ENCODE results near the gene SMOC2. TPM values are rescaled to one million over a fixed set of nuclear protein-coding genes. Genes with fewer than 3 reads are reported as not detected.

Gene SMOC2
- total and polyA plus RNA-seq, 2 donors (not counting 1 experiment from before 2014, with no cell fraction given): 0.37 TPM; not detected in 1

DNA sequence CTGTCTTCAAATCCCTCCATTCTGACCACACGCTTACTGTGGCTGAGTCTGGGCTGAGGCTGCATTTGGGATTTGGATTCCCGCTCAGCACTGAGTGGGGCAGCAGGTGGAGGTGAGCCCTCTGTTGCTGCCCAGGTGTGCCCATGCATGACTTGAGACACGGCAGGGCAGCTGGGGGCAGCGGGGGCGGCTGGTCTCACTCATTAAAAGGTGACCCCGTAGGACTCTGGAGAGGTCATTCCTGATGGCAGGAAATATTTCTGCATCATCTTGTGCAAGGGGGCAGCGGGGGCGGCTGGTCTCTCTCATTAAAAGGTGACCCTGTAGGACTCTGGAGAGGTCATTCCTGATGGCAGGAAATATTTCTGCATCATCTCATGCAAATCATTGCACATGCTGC lies 49.8 kb downstream of the SMOC2 start:
- ATAC-seq (ENCODE audit: low read depth) (no peak), DNase-seq (no peak)
- WGBS (ENCODE audit: insufficient coverage): 97% methylated on average over 7 of the region's 8 CpGs
- no peaks in the 10 kb centered on the region for H3K79me2 ChIP-seq (ENCODE audit: control insufficient read depth, insufficient read depth, low read length)
- intact Hi-C loops (cut with micrococcal nuclease): no loop called here
- POLR2A ChIA-PET: no interaction called here
- H3K27ac Mint-ChIP-seq: no peak overlapping the region
- no peaks in the 10 kb centered on the region for H3K27me3 ChIP-seq (replicated peaks in 1 of 4; ENCODE audit: control extremely low read depth in 1 of 4, control insufficient read depth in 3 of 4, insufficient read depth in 4 of 4, low read length in 3 of 4)
- CTCF ChIA-PET: no interaction called here
- H3K4me1 Mint-ChIP-seq: no peaks in the 10 kb centered on the region
- H3K9ac ChIP-seq (ENCODE audit: low read length): no peak overlapping the region
- H2AFZ ChIP-seq (ENCODE audit: insufficient read depth, low read depth, low read length, poor library complexity, severe bottlenecking): no peak overlapping the region
- no peak overlapping the region for H3K4me3 Mint-ChIP-seq
- H3K9me3 ChIP-seq (ENCODE audit: control extremely low read depth in 1 of 3, control insufficient read depth in 2 of 3, insufficient read depth in 1 of 3, low read length in 2 of 3): peaks cover 0 to 9% (median 0%) of the 10 kb centered on the region in 3 donors
- H3K27me3 Mint-ChIP-seq: no peaks in the 10 kb centered on the region
- no peak overlapping the region for H3K4me2 ChIP-seq (replicated peaks; ENCODE audit: low read depth, low read length, poor library complexity, severe bottlenecking)
- no peak overlapping the region for H3K27ac ChIP-seq (ENCODE audit: low read length in 2 of 2)
- no peaks in the 10 kb centered on the region for H3K9me3 Mint-ChIP-seq (ENCODE audit: insufficient read depth)
- no peaks in the 10 kb centered on the region for H3K36me3 ChIP-seq (replicated peaks in 1 of 2; ENCODE audit: control extremely low read depth in 1 of 2, control insufficient read depth in 1 of 2, extremely low read depth in 1 of 2, insufficient read depth in 2 of 2, low read length in 1 of 2)
- H3K4me3 ChIP-seq (ENCODE audit: control extremely low read depth in 1 of 5, extremely low read depth in 1 of 5, insufficient read depth in 1 of 5, low read depth in 2 of 5, low read length in 4 of 5): no peak overlapping the region
- TF ChIP-seq EZH2 (IDR thresholded peaks at IDR 0.05; ENCODE audit: borderline replicate concordance, insufficient read depth, low read depth, low read length, poor library complexity, severe bottlenecking): no peak
- TF ChIP-seq, protein P1, sequence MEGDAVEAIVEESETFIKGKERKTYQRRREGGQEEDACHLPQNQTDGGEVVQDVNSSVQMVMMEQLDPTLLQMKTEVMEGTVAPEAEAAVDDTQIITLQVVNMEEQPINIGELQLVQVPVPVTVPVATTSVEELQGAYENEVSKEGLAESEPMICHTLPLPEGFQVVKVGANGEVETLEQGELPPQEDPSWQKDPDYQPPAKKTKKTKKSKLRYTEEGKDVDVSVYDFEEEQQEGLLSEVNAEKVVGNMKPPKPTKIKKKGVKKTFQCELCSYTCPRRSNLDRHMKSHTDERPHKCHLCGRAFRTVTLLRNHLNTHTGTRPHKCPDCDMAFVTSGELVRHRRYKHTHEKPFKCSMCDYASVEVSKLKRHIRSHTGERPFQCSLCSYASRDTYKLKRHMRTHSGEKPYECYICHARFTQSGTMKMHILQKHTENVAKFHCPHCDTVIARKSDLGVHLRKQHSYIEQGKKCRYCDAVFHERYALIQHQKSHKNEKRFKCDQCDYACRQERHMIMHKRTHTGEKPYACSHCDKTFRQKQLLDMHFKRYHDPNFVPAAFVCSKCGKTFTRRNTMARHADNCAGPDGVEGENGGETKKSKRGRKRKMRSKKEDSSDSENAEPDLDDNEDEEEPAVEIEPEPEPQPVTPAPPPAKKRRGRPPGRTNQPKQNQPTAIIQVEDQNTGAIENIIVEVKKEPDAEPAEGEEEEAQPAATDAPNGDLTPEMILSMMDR (IDR thresholded peaks at IDR 0.05): no peak
- H3K4me1 ChIP-seq (ENCODE audit: control insufficient read depth in 2 of 2, insufficient read depth in 2 of 2, low read length in 2 of 2): no peaks in the 10 kb centered on the region
- H4K20me1 ChIP-seq (ENCODE audit: control insufficient read depth, insufficient read depth, low read length, poor library complexity, severe bottlenecking): no peaks in the 10 kb centered on the region

DNA sequence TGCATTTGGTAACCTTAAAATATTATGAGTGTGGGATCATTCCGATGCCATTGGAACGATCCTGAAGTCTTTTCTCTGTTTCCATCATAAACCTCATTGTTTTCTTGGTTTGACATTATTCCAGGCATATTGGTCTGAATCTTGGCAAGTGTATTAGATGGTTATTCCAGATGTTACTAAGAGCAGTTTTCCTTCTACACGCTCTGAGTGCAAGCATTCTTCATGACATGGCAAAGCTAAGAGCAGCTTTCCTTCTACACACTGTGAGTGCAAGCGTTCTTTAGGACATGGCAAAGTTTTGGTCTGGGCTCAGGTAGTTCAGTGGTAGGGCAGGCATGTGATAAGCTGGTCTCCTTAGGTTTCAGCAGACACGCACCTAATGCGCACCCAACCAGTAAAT lies 53.0 kb downstream of the SMOC2 start:
- Histone ChIP-seq H3K27ac (ENCODE audit: low read length in 2 of 2) (no peak overlapping the region), H3K4me1 (ENCODE audit: control insufficient read depth in 2 of 2, insufficient read depth in 2 of 2, low read length in 2 of 2) (no peaks in the 10 kb centered on the region), H3K9ac (ENCODE audit: low read length) (no peak overlapping the region), H4K20me1 (ENCODE audit: control insufficient read depth, insufficient read depth, low read length, poor library complexity, severe bottlenecking) (no peaks in the 10 kb centered on the region), H3K27me3 (replicated peaks in 1 of 4; ENCODE audit: control extremely low read depth in 1 of 4, control insufficient read depth in 3 of 4, insufficient read depth in 4 of 4, low read length in 3 of 4) (no peaks in the 10 kb centered on the region), H3K4me3 (ENCODE audit: control extremely low read depth in 1 of 5, extremely low read depth in 1 of 5, insufficient read depth in 1 of 5, low read depth in 2 of 5, low read length in 4 of 5) (no peak overlapping the region), H3K9me3 (ENCODE audit: control extremely low read depth in 1 of 3, control insufficient read depth in 2 of 3, insufficient read depth in 1 of 3, low read length in 2 of 3) (peaks cover 0 to 9% (median 0%) of the 10 kb centered on the region in 3 donors), H3K36me3 (replicated peaks in 1 of 2; ENCODE audit: control extremely low read depth in 1 of 2, control insufficient read depth in 1 of 2, extremely low read depth in 1 of 2, insufficient read depth in 2 of 2, low read length in 1 of 2) (no peaks in the 10 kb centered on the region), H2AFZ (ENCODE audit: insufficient read depth, low read depth, low read length, poor library complexity, severe bottlenecking) (no peak overlapping the region), H3K79me2 (ENCODE audit: control insufficient read depth, insufficient read depth, low read length) (no peaks in the 10 kb centered on the region), H3K4me2 (replicated peaks; ENCODE audit: low read depth, low read length, poor library complexity, severe bottlenecking) (no peak overlapping the region)
- Mint-ChIP-seq H3K4me1 (no peaks in the 10 kb centered on the region), H3K27me3 (no peaks in the 10 kb centered on the region), H3K4me3 (no peak overlapping the region), H3K27ac (no peak overlapping the region), H3K9me3 (ENCODE audit: insufficient read depth) (no peaks in the 10 kb centered on the region)
- POLR2A ChIA-PET: no interaction called here
- intact Hi-C loops (cut with micrococcal nuclease): no loop called here
- DNase-seq (no peak), ATAC-seq (ENCODE audit: low read depth) (no peak)
- TF ChIP-seq EZH2 (IDR thresholded peaks at IDR 0.05; ENCODE audit: borderline replicate concordance, insufficient read depth, low read depth, low read length, poor library complexity, severe bottlenecking): no peak
- TF ChIP-seq, protein P1 (IDR thresholded peaks at IDR 0.05): no peak
- WGBS (ENCODE audit: insufficient coverage): 100% methylated on average over 4 of the region's 6 CpGs
- CTCF ChIA-PET: no interaction called here

Measured in B cell (primary cell).